Tibial nerve (tissue), 4 donors: Measurements from ENCODE around the gene RNF182. TPM values are rescaled to one million over a fixed set of nuclear protein-coding genes. Genes with fewer than 3 reads are reported as not detected.

ENCODE experiments used
- DNase-seq, 2 donors: peaks; one replicate each; pipeline ENCODE4 v3.0.0-alpha.2; 2019; ENCODE audit warnings: low spot score in 2 of 2
- H3K27ac ChIP-seq, 4 donors: fragments of 200-600 bp; sonication (generic) in 3 of 4; one replicate each; pipeline ENCODE4 v1.5.1; 2017 to 2019; ENCODE audit warnings: mild to moderate bottlenecking in 1 of 4
- H3K27me3 ChIP-seq, 2 donors: fragments of 200-600 bp; sonication (generic) in 1 of 2; one replicate each; pipeline versions ENCODE4 v1.5.1 to v1.6.0; 2017 to 2019
- H3K36me3 ChIP-seq, 3 donors: fragments of 200-600 bp; sonication (generic); one replicate each; pipeline ENCODE4 v1.5.1; 2018 to 2019
- H3K4me1 ChIP-seq, 4 donors: fragments of 200-600 bp; sonication (generic) in 3 of 4; one replicate each; pipeline ENCODE4 v1.5.1; 2017 to 2019
- H3K4me3 ChIP-seq, 4 donors: fragments of 200-600 bp; sonication (generic) in 3 of 4; one replicate each; pipeline ENCODE4 v1.5.1; 2017 to 2019; ENCODE audit warnings: mild to moderate bottlenecking in 1 of 4, moderate library complexity in 1 of 4
- H3K9me3 ChIP-seq, 4 donors: fragments of 200-600 bp; sonication (generic) in 3 of 4; one replicate each; pipeline ENCODE4 v1.5.1; 2017 to 2019
- EP300 ChIP-seq, 2 donors: sonication (generic); formaldehyde crosslinking; IDR thresholded peaks; one replicate each; pipeline ENCODE4 v1.6.1; 2017; ENCODE audit warnings: antibody characterized with exemption in 2 of 2, mild to moderate bottlenecking in 1 of 2
- POLR2A ChIP-seq, 2 donors: fragments of 450-650 bp; IDR thresholded peaks; one replicate each; pipeline ENCODE4 v1.6.1; 2017; ENCODE audit warnings: antibody characterized with exemption in 2 of 2, mild to moderate bottlenecking in 2 of 2, moderate library complexity in 2 of 2
- WGBS, 2 donors: methylation state at CpG; one replicate each; pipeline ENCODE4 v1.1.5; 2018; 5-methylcytosine and 5-hydroxymethylcytosine counted together
- total RNA-seq, 4 donors: library from RNA; depleted of rRNA; stranded (reverse); fragments of >200 nt; gene quantifications; one replicate each; pipeline ENCODE4 v1.1.0, GENCODE V29; 2016
- TF ChIP-seq, protein P1 (sequence below), 5 experiments: fragments of 200-600 bp in 3 of 5; fragments of 450-650 bp in 2 of 5; sonication (generic) in 3 of 5; IDR thresholded peaks; one replicate each; pipeline ENCODE4 v1.5.1; 2016 to 2019; ENCODE audit warnings: antibody characterized with exemption in 5 of 5, mild to moderate bottlenecking in 3 of 5, moderate library complexity in 2 of 5

Gene RNF182
- total RNA-seq, 4 donors from 2014 or later, result 0.39 to 2.1 TPM; not detected in 2

- Histone ChIP-seq H3K9me3 (no peaks in the 10 kb centered on the region), H3K36me3 (no peaks in the 10 kb centered on the region), H3K27ac (no peak overlapping the region), H3K4me3 (no peak overlapping the region), H3K4me1 (no peaks in the 10 kb centered on the region), H3K27me3 (no peaks in the 10 kb centered on the region)
- WGBS, 2 donors, result 83 to 88% methylated on average over 3 of the region's 3 CpGs
- no peak for DNase-seq
- no peak for TF ChIP-seq POLR2A (IDR thresholded peaks at IDR 0.05)
- no peak for TF ChIP-seq EP300 (IDR thresholded peaks at IDR 0.05)
- TF ChIP-seq, protein P1, sequence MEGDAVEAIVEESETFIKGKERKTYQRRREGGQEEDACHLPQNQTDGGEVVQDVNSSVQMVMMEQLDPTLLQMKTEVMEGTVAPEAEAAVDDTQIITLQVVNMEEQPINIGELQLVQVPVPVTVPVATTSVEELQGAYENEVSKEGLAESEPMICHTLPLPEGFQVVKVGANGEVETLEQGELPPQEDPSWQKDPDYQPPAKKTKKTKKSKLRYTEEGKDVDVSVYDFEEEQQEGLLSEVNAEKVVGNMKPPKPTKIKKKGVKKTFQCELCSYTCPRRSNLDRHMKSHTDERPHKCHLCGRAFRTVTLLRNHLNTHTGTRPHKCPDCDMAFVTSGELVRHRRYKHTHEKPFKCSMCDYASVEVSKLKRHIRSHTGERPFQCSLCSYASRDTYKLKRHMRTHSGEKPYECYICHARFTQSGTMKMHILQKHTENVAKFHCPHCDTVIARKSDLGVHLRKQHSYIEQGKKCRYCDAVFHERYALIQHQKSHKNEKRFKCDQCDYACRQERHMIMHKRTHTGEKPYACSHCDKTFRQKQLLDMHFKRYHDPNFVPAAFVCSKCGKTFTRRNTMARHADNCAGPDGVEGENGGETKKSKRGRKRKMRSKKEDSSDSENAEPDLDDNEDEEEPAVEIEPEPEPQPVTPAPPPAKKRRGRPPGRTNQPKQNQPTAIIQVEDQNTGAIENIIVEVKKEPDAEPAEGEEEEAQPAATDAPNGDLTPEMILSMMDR (IDR thresholded peaks at IDR 0.05), result no peak
Measured at GRCh38 chr6:13990796-13991195, 66.0 kb downstream of the RNF182 start.

DNA sequence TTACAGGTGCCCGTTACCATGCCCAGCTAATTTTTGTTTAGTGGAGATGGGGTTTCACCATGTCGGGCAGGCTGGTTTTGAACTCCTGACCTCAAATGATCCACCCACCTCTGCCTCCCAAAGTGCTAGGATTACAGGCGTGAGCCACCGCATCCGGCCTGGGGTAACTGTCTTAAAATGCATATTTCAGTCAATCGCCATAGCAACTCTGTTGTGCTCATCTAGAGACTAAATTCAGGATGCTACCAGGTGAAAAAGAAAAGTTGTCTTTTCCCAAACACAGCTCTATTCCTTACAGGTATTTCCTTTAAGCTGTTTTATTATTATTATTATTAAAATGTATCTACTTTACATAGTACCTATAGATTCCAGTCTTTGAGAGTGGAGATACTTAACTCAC is 66.6 kb downstream of the RNF182 start:
- no peaks in the 10 kb centered on the region for H3K36me3 ChIP-seq
- DNase-seq, result no peak
- H3K4me1 ChIP-seq, result no peaks in the 10 kb centered on the region
- no peaks in the 10 kb centered on the region for H3K27me3 ChIP-seq
- H3K4me3 ChIP-seq, result no peak overlapping the region
- no peaks in the 10 kb centered on the region for H3K9me3 ChIP-seq
- no peak overlapping the region for H3K27ac ChIP-seq
- TF ChIP-seq, protein P1 (IDR thresholded peaks at IDR 0.05), result no peak
- TF ChIP-seq POLR2A (IDR thresholded peaks at IDR 0.05) (no peak), EP300 (IDR thresholded peaks at IDR 0.05) (no peak)
- WGBS, 2 donors, result 92 to 94% methylated on average over 6 of the region's 6 CpGs

DNA sequence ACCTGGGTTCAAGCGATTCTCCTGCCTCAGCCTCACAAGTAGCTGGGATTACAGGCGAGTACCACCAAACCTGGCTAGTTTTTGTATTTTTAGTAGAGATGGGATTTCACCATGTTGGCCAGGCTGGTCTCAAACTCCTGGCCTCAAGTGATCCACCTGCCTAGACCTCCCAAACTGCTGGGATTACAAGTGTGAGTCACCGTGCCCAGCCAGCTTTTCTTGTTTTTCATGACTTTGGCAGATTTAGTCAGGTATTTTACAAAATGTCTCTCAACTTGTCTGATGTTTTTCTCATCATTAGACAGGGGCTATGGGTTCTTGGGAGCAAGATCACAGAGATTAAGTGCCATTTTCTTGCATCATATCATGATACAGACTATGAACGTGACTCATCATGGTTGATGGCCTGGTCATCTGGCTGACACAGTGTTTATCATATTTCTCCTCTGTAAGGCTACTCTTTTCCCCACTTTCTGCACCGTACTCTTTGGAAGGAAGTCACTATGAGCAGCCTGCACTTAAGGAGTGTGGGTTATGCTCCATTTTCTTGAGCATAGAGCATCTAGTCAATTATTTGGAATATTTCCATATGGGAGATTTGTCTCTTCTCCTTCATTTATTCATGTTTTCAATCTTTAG is 67.8 kb downstream of the RNF182 start:
- TF ChIP-seq, protein P1 (IDR thresholded peaks at IDR 0.05), result no peak
- no peak for TF ChIP-seq POLR2A (IDR thresholded peaks at IDR 0.05)
- no peak for TF ChIP-seq EP300 (IDR thresholded peaks at IDR 0.05)
- Histone ChIP-seq H3K36me3 (no peaks in the 10 kb centered on the region), H3K27me3 (no peaks in the 10 kb centered on the region), H3K4me3 (no peak overlapping the region), H3K27ac (no peak overlapping the region), H3K9me3 (no peaks in the 10 kb centered on the region), H3K4me1 (no peaks in the 10 kb centered on the region)
- 89 to 90% methylated on average over 5 of the region's 5 CpGs for WGBS, 2 donors
- no peak for DNase-seq

DNA sequence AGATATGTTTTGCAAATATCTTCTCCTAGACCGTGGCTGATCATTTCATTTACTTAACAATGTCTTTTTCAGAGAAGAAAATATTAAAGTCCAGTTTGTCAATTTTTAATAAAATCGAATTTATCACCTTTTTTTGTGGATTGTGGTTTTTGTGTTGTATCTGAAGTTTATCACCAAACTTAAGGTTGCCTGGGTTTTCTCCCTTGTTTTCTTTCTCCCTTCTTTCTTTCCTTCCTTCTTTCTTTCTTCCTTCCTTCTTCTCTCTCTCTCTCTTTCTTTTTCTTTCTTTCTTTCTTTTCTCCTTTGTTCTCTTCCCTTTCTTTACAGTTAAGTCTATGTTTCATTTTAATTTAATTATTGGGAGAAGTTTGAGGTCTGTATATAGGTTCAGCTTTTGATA is 68.7 kb downstream of the RNF182 start:
- 73 to 87% methylated on average over 2 of the region's 2 CpGs for WGBS, 2 donors
- Histone ChIP-seq H3K4me3 (no peak overlapping the region), H3K27ac (no peak overlapping the region), H3K36me3 (no peaks in the 10 kb centered on the region), H3K27me3 (no peaks in the 10 kb centered on the region), H3K4me1 (no peaks in the 10 kb centered on the region), H3K9me3 (no peaks in the 10 kb centered on the region)
- TF ChIP-seq, protein P1 (IDR thresholded peaks at IDR 0.05), result no peak
- TF ChIP-seq EP300 (IDR thresholded peaks at IDR 0.05), result no peak
- no peak for TF ChIP-seq POLR2A (IDR thresholded peaks at IDR 0.05)
- no peak for DNase-seq

GRCh38 chr6:13998356-13998755 is 73.6 kb downstream of the RNF182 start:
- Histone ChIP-seq H3K36me3 (no peaks in the 10 kb centered on the region), H3K4me3 (no peak overlapping the region), H3K27ac (no peak overlapping the region), H3K9me3 (no peaks in the 10 kb centered on the region), H3K27me3 (no peaks in the 10 kb centered on the region), H3K4me1 (no peaks in the 10 kb centered on the region)
- DNase-seq, result no peak
- TF ChIP-seq EP300 (IDR thresholded peaks at IDR 0.05) (no peak), POLR2A (IDR thresholded peaks at IDR 0.05) (no peak)
- TF ChIP-seq, protein P1 (IDR thresholded peaks at IDR 0.05), result no peak
- WGBS, 2 donors, result 86 to 90% methylated on average over 3 of the region's 3 CpGs
